ENCODE data around the gene LPXN. TPM values are rescaled to one million over a fixed set of nuclear protein-coding genes. Genes with fewer than 3 reads are reported as not detected.

Gene LPXN
- 279 and 284 TPM in 2 replicates for total RNA-seq

DNA sequence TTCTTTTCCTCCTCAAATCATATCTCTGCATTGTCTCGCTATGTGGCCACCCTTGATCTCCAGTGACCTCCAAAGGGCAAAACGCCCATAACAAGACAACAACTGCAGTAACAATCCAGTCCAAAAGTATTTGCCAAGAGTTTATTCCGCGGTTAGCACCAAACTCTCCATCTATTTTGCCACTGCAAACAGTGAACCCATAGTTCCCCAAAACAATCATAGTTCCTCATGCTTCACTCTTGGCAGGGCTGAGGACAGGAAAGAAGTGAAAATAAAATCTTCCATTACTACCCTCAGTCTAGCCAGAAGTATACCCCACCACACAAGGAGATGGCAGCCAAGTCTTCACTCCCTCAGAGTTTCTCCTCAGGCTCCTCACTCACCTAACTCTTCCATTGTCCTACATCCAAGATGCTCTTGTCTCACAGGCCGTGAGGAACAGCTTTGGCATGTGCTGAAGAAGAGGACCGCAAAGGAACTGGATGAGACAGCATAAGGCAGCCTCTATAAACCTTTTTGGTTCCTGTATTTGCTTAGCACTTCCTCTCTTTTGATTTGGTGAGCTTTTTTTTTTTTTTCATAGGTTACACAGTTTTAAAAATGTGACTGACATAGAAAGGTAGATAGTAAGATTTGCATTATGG lies at the start of gene LPXN:
Gene LPXN (minus strand): TSS at position 480 of the 644 bp plus-strand sequence. CDS start 84 bp downstream, at position 396.
- DNase-seq: peak; percentile 57
- Mint-ChIP-seq H3K27ac (peak within 1 kb of the TSS; percentile 100), H3K27me3 (no peaks in the 10 kb centered on the region), H3K9me3 (no peaks in the 10 kb centered on the region), H3K4me3 (peak within 1 kb of the TSS; percentile 96), H3K36me3 (ENCODE audit: low read depth) (peaks cover 55% of the 10 kb centered on the region), H3K4me1 (peaks cover 70% of the 10 kb centered on the region)
- TF ChIP-seq CTCF (IDR thresholded peaks at IDR 0.05): no peak
- ATAC-seq (ENCODE audit: low read depth): peak; percentile 3
- ChIA-PET CTCF (interaction anchor here (0.9 to 4.0 kb wide), 4 partner anchors 8 to 583 kb away, joined by 3 to 30 read pairs (median 4); no protein-coding TSS in a partner anchor), POLR2A (interaction anchor here (0.5 to 6.2 kb wide), 29 partner anchors 8 to 699 kb away, joined by 3 to 35 read pairs (median 4); partner anchors contain the start of genes FAM111B and MPEG1)
- intact Hi-C loops (cut with micrococcal nuclease): loop anchor here (2.0 to 5.0 kb wide), 6 partner anchors 483 to 1228 kb away; partner anchors contain the start of gene UBE2L6

GRCh38 chr11:58625086-58625485 lies 49.4 kb upstream of the LPXN start:
- Mint-ChIP-seq H3K4me3 (no peak overlapping the region), H3K27me3 (no peaks in the 10 kb centered on the region), H3K9me3 (no peaks in the 10 kb centered on the region), H3K27ac (no peak overlapping the region), H3K36me3 (ENCODE audit: low read depth) (peaks cover 44% of the 10 kb centered on the region), H3K4me1 (peaks cover 22% of the 10 kb centered on the region)
- TF ChIP-seq CTCF (IDR thresholded peaks at IDR 0.05): no peak
- POLR2A ChIA-PET: no interaction called here
- DNase-seq (no peak), ATAC-seq (ENCODE audit: low read depth) (no peak)
- intact Hi-C loops (cut with micrococcal nuclease): no loop called here
- CTCF ChIA-PET: no interaction called here

- CTCF ChIA-PET: interaction anchor here (1.7 kb wide), 1 partner anchor 55 kb away, joined by 6 read pairs; no protein-coding TSS in a partner anchor
- TF ChIP-seq CTCF (IDR thresholded peaks at IDR 0.05): no peak
- no peak within 1 kb of the TSS for H3K4me3 Mint-ChIP-seq
Measured at GRCh38 chr11:58622344-58622743, 46.7 kb upstream of the LPXN start, which contains the start of gene CNTF. CNTF (plus strand) TSS chr11:58622665; CDS start chr11:58622753, 88 bp downstream.

DNA sequence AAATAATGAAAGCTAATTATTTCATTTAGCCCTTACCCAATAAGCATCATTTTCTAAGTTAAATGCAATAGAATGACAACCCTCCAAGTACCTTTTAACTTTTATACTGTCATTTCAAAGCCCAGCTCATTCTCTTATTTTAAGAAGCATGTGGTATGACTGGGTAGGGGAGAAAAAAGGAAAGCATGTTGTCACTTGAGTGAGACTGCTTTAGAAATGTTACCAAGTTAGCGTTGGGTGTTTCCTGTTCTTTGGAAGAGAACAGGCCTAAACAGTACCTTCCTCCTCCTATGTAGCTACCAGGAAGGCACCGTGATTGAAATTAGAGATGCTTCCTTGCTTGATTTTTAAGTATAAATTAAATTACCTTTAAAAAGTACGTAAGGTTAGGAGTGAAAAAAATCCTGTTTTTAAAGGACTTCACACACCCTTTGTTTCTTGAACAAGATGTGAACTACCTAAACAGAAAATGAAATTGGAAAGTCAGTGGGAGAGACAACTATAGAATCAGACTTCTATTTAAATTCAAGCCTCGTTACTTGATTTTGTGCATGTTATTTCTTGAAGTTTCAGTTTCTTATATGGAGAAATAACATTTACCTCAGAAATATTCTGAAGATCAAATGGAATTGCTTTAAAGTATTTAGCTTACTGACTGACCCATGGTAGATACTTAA lies 46.1 kb upstream of the LPXN start:
- no peak overlapping the region for H3K4me3 Mint-ChIP-seq
- H3K27ac Mint-ChIP-seq: no peak overlapping the region
- intact Hi-C loops (cut with micrococcal nuclease): no loop called here
- TF ChIP-seq CTCF (IDR thresholded peaks at IDR 0.05): no peak
- H3K9me3 Mint-ChIP-seq: no peaks in the 10 kb centered on the region
- DNase-seq: no peak
- H3K27me3 Mint-ChIP-seq: no peaks in the 10 kb centered on the region
- peaks cover 8% of the 10 kb centered on the region for H3K4me1 Mint-ChIP-seq
- CTCF ChIA-PET: interaction anchor here (0.8 to 1.7 kb wide), 2 partner anchors 54 to 514 kb away, joined by 3 to 6 read pairs; no protein-coding TSS in a partner anchor
- H3K36me3 Mint-ChIP-seq (ENCODE audit: low read depth): peaks cover 73% of the 10 kb centered on the region
- POLR2A ChIA-PET: no interaction called here
- no peak for ATAC-seq (ENCODE audit: low read depth)

More at GRCh38 chr11:58622344-58622743, 46.7 kb upstream of the LPXN start, which contains the start of gene CNTF:
- Mint-ChIP-seq H3K36me3 (ENCODE audit: low read depth) (peaks cover 70% of the 10 kb centered on the region), H3K4me1 (peaks cover 14% of the 10 kb centered on the region), H3K27ac (no peak within 1 kb of the TSS), H3K27me3 (no peaks in the 10 kb centered on the region), H3K9me3 (no peaks in the 10 kb centered on the region)
- DNase-seq (no peak), ATAC-seq (ENCODE audit: low read depth) (no peak)
- POLR2A ChIA-PET: no interaction called here
- intact Hi-C loops (cut with micrococcal nuclease): no loop called here
